ENCODE results near the gene CDC42BPG. TPM values are rescaled to one million over a fixed set of nuclear protein-coding genes. Genes with fewer than 3 reads are reported as not detected.

The CDC42BPG gene
- polyA plus RNA-seq, 6 donors from 2014 or later: 0.17 to 0.57 (median 0.33) TPM; not detected in 2

DNA sequence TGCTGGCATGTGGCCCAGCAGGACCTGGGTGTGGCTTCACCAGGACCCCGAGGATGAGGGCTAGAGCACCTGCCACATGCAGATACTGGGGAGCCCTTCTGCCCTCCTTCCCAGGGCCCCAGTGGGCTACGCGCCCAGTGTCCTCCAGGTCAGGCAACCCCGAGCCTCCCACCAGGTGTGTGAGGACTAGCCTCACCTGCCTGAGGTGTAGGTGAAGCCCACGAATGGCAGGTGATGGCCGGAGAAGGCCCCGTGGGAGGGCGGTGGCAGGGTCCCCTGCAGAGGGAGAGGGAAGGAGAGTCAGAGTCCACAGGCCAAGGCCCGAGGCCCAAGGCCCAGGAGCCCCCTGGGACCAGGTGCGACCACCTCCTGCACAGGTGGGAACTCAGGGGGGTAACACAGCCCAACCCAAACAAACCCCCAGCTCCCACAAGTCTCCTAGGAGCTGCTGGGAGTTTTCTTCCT lies 6.5 kb downstream of the CDC42BPG start:
- peaks cover 0 to 6% (median under 1%) of the 10 kb centered on the region in 3 donors for H3K4me1 Mint-ChIP-seq
- H3K4me3 Mint-ChIP-seq: no peak overlapping the region
- H3K27me3 Mint-ChIP-seq: no peaks in the 10 kb centered on the region
- ATAC-seq (ENCODE audit: low read depth in 2 of 2) (no peak), DNase-seq (no peak)
- H3K9me3 Mint-ChIP-seq: no peaks in the 10 kb centered on the region
- no peak overlapping the region for H3K27ac Mint-ChIP-seq
- H3K36me3 Mint-ChIP-seq: peaks cover 0 to 7% of the 10 kb centered on the region in 2 donors

GRCh38 chr11:64836448-64837072 lies 7.9 kb downstream of the CDC42BPG start:
- DNase-seq (no peak), ATAC-seq (ENCODE audit: low read depth in 2 of 2) (no peak)
- H3K9me3 Mint-ChIP-seq: no peaks in the 10 kb centered on the region
- H3K4me3 Mint-ChIP-seq: no peak overlapping the region
- peaks cover 0 to 15% of the 10 kb centered on the region in 2 donors for H3K36me3 Mint-ChIP-seq
- peaks cover 0 to 4% (median 0%) of the 10 kb centered on the region in 3 donors for H3K4me1 Mint-ChIP-seq
- no peaks in the 10 kb centered on the region for H3K27me3 Mint-ChIP-seq
- no peak overlapping the region for H3K27ac Mint-ChIP-seq

GRCh38 chr11:64835616-64836447 lies 8.6 kb downstream of the CDC42BPG start:
- DNase-seq (no peak), ATAC-seq (ENCODE audit: low read depth in 2 of 2) (no peak)
- Mint-ChIP-seq H3K4me3 (no peak overlapping the region), H3K9me3 (no peaks in the 10 kb centered on the region), H3K27me3 (no peaks in the 10 kb centered on the region), H3K27ac (no peak overlapping the region), H3K36me3 (peaks cover 0 to 15% of the 10 kb centered on the region in 2 donors), H3K4me1 (peaks cover 0 to 4% (median 0%) of the 10 kb centered on the region in 3 donors)

- no peak for ATAC-seq (ENCODE audit: low read depth in 2 of 2)
These were observed 9.5 kb downstream of the CDC42BPG start for GRCh38 chr11:64834723-64835615.

GRCh38 chr11:64834031-64834722 lies 10.3 kb downstream of the CDC42BPG start:
- no peak overlapping the region for H3K27ac Mint-ChIP-seq
- H3K36me3 Mint-ChIP-seq: peaks cover 0 to 8% of the 10 kb centered on the region in 2 donors
- no peaks in the 10 kb centered on the region for H3K27me3 Mint-ChIP-seq
- no peak overlapping the region for H3K4me3 Mint-ChIP-seq
- no peaks in the 10 kb centered on the region for H3K9me3 Mint-ChIP-seq
- no peak for DNase-seq
- H3K4me1 Mint-ChIP-seq: no peaks in the 10 kb centered on the region
- ATAC-seq (ENCODE audit: low read depth in 2 of 2): no peak

More at GRCh38 chr11:64834723-64835615, 9.5 kb downstream of the CDC42BPG start:
- Mint-ChIP-seq H3K36me3 (peaks cover 0 to 15% of the 10 kb centered on the region in 2 donors), H3K4me1 (peaks cover 0 to 4% (median 0%) of the 10 kb centered on the region in 3 donors), H3K27me3 (no peaks in the 10 kb centered on the region), H3K9me3 (no peaks in the 10 kb centered on the region), H3K27ac (no peak overlapping the region), H3K4me3 (no peak overlapping the region)
- no peak for DNase-seq

DNA sequence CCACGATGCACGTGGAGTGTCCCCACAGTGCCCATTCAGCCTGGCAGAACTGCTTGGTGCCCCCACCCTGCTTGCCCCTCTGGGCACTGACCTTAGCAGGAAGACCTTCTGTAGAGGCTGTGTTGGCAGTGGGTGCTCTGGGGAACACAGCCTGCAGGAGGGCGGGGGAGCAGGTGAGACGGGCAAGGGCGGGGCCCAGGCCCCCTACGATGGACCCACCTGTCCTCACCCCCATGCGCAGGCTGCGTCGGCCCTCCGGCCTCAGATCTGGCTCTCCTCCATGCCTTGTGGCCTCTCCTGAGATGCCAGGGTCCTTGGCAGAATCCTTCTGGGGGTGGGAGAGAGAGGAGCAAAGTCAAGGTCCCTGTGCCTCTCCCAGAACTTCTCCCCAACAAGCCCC lies 10.9 kb downstream of the CDC42BPG start:
- ATAC-seq (ENCODE audit: low read depth in 2 of 2) (no peak), DNase-seq (no peak)
- H3K36me3 Mint-ChIP-seq: peaks cover 0 to 8% of the 10 kb centered on the region in 2 donors
- no peaks in the 10 kb centered on the region for H3K27me3 Mint-ChIP-seq
- H3K27ac Mint-ChIP-seq: no peak overlapping the region
- no peak overlapping the region for H3K4me3 Mint-ChIP-seq
- peaks cover 0 to 4% (median 0%) of the 10 kb centered on the region in 3 donors for H3K4me1 Mint-ChIP-seq
- no peaks in the 10 kb centered on the region for H3K9me3 Mint-ChIP-seq

DNA sequence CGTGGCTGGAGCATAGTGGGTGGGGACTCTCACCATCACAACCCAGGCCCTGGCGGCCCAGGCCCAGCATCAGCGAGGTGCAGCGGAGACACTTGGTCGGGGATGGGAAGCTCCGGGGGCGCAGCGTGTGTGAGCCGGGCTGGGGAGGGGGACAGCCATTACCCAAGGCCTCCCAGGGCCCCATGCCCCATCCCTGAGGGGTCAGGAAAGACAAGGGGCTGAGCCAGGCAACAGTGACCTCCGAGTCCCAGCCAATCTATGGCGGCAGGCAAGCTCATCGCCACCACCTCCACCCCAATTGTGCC lies 11.3 kb downstream of the CDC42BPG start:
- Mint-ChIP-seq H3K4me3 (no peak overlapping the region), H3K36me3 (peaks cover 0 to 8% of the 10 kb centered on the region in 2 donors), H3K9me3 (no peaks in the 10 kb centered on the region), H3K27me3 (no peaks in the 10 kb centered on the region), H3K4me1 (peaks cover 0 to 4% (median 0%) of the 10 kb centered on the region in 3 donors), H3K27ac (no peak overlapping the region)
- ATAC-seq (ENCODE audit: low read depth in 2 of 2) (no peak), DNase-seq (no peak)

- no peak for ATAC-seq (ENCODE audit: low read depth in 2 of 2)
- no peak for DNase-seq
- Mint-ChIP-seq H3K4me3 (no peak overlapping the region), H3K36me3 (peaks cover 0 to 14% of the 10 kb centered on the region in 2 donors), H3K9me3 (no peaks in the 10 kb centered on the region), H3K4me1 (peaks cover 0 to 4% (median 3%) of the 10 kb centered on the region in 3 donors), H3K27ac (no peak overlapping the region), H3K27me3 (no peaks in the 10 kb centered on the region)
These were observed 11.8 kb downstream of the CDC42BPG start for GRCh38 chr11:64832467-64833197.

GRCh38 chr11:64831411-64831891 lies 13.0 kb downstream of the CDC42BPG start:
- ATAC-seq (ENCODE audit: low read depth in 2 of 2): no peak

GRCh38 chr11:64829536-64830251 lies 14.8 kb downstream of the CDC42BPG start:
- peaks cover 0 to 4% (median 4%) of the 10 kb centered on the region in 3 donors for H3K4me1 Mint-ChIP-seq
- DNase-seq (no peak), ATAC-seq (ENCODE audit: low read depth in 2 of 2) (no peak)
- H3K27ac Mint-ChIP-seq: no peak overlapping the region
- H3K9me3 Mint-ChIP-seq: no peaks in the 10 kb centered on the region
- H3K36me3 Mint-ChIP-seq: peaks cover 0 to 24% of the 10 kb centered on the region in 2 donors
- no peak overlapping the region for H3K4me3 Mint-ChIP-seq
- H3K27me3 Mint-ChIP-seq: no peaks in the 10 kb centered on the region

More at GRCh38 chr11:64831411-64831891, 13.0 kb downstream of the CDC42BPG start:
- no peaks in the 10 kb centered on the region for H3K9me3 Mint-ChIP-seq
- peaks cover 0 to 16% of the 10 kb centered on the region in 2 donors for H3K36me3 Mint-ChIP-seq
- H3K4me3 Mint-ChIP-seq: no peak overlapping the region
- H3K27ac Mint-ChIP-seq: peak overlapping the region in 1 of 6 donors; percentile 81
- DNase-seq: no peak
- H3K4me1 Mint-ChIP-seq: peaks cover 0 to 4% (median 4%) of the 10 kb centered on the region in 3 donors
- H3K27me3 Mint-ChIP-seq: no peaks in the 10 kb centered on the region

GRCh38 chr11:64827451-64827839 lies 17.0 kb downstream of the CDC42BPG start:
- Mint-ChIP-seq H3K36me3 (peaks cover 0 to 24% of the 10 kb centered on the region in 2 donors), H3K9me3 (no peaks in the 10 kb centered on the region), H3K4me3 (no peak overlapping the region), H3K27ac (peak overlapping the region in 2 of 6 donors; percentile 29 to 38), H3K27me3 (no peaks in the 10 kb centered on the region), H3K4me1 (peaks cover 0 to 4% (median 4%) of the 10 kb centered on the region in 3 donors)
- DNase-seq (no peak), ATAC-seq (ENCODE audit: low read depth in 2 of 2) (no peak)

All from naive B cell (primary cell).